Gastrocnemius medialis (tissue), 4 donors: ENCODE results near the gene HORMAD1. TPM values are rescaled to one million over a fixed set of nuclear protein-coding genes. Genes with fewer than 3 reads are reported as not detected.

ENCODE experiments used
- ATAC-seq, 2 donors: fragments of 150-250 bp; one replicate each; pipeline ENCODE4 v1.9.1; 2016
- DNase-seq, 2 donors: peaks; one replicate each; pipeline ENCODE4 v3.0.0-alpha.2; 2019
- H3K27ac ChIP-seq, 4 donors: fragments of 200-600 bp; sonication (generic); 1 replicate in 1 of 4; 2 replicates in 3 of 4; pipeline ENCODE4 v1.5.1; 2016 to 2018; ENCODE audit warnings: mild to moderate bottlenecking in 2 of 4, moderate library complexity in 1 of 4
- H3K27me3 ChIP-seq, 3 donors: fragments of 200-600 bp; sonication (generic) in 2 of 3; 1 replicate in 1 of 3; 2 replicates in 2 of 3; pipeline versions ENCODE4 v1.5.1 to v1.6.0; 2016 to 2019; ENCODE audit warnings: mild to moderate bottlenecking in 1 of 3, moderate library complexity in 1 of 3
- H3K36me3 ChIP-seq, 2 donors: fragments of 200-600 bp; sonication (generic) in 1 of 2; one replicate each; pipeline ENCODE4 v1.5.1; 2017 to 2018
- H3K4me1 ChIP-seq, 2 donors: fragments of 200-600 bp; sonication (generic) in 1 of 2; one replicate each; pipeline ENCODE4 v1.5.1; 2016 to 2017; ENCODE audit warnings: mild to moderate bottlenecking in 2 of 2
- H3K4me3 ChIP-seq, 4 donors: fragments of 200-600 bp; sonication (generic) in 3 of 4; 1 replicate in 1 of 4; 2 replicates in 3 of 4; pipeline ENCODE4 v1.5.1; 2016 to 2019; ENCODE audit warnings: mild to moderate bottlenecking in 2 of 4
- H3K9me3 ChIP-seq, 3 donors: fragments of 200-600 bp; sonication (generic) in 2 of 3; 1 replicate in 1 of 3; 2 replicates in 2 of 3; pipeline ENCODE4 v1.5.1; 2016 to 2019
- CTCF ChIP-seq, 5 experiments: fragments of 450-650 bp in 3 of 5; fragments of 200-600 bp in 2 of 5; sonication (generic) in 2 of 5; IDR thresholded peaks in 4 of 5; conservative IDR thresholded peaks in 1 of 5; 1 replicate in 4 of 5; 2 replicates in 1 of 5; pipeline ENCODE4 v1.5.1; 2016 to 2019; ENCODE audit warnings: antibody characterized with exemption in 5 of 5, mild to moderate bottlenecking in 3 of 5, moderate library complexity in 3 of 5
- POLR2A ChIP-seq, 2 donors: fragments of 450-650 bp; IDR thresholded peaks; one replicate each; pipeline ENCODE4 v1.6.1; 2017; ENCODE audit warnings: antibody characterized with exemption in 2 of 2, mild to moderate bottlenecking in 2 of 2, moderate library complexity in 2 of 2
- in situ Hi-C, 4 donors: fragments of 200-750 bp; cut with MboI; loops; one replicate each; pipeline versions ENCODE4 v1.15.0 to v1.8.0; 2017; ENCODE audit warnings: low sequenced_read_pairs in 4 of 4
- intact Hi-C: fragments of 100-400 bp; cut with DNase I; formaldehyde crosslinking; loops from one replicate; pipeline ENCODE4 v1.15.1; 2023; ENCODE audit warnings: low total_unique reads
- total RNA-seq, 4 donors: library from RNA; depleted of rRNA; stranded (reverse); fragments of >200 nt; gene quantifications; one replicate each; pipeline versions ENCODE4 v1.1.0 to v1.2.3, GENCODE V29; 2016

Gene HORMAD1
- total RNA-seq, 4 donors from 2014 or later, result 0.36 TPM; not detected in 3

- DNase-seq, result no peak
- TF ChIP-seq POLR2A (IDR thresholded peaks at IDR 0.05) (no peak), CTCF (IDR thresholded peaks at IDR 0.05 in 4 of 5, conservative IDR thresholded peaks at IDR 0.05 in 1 of 5) (no peak)
- Histone ChIP-seq H3K4me3 (no peak overlapping the region), H3K27ac (no peak overlapping the region), H3K36me3 (peaks cover 0 to 21% of the 10 kb centered on the region in 2 donors), H3K4me1 (peaks cover 0 to 2% of the 10 kb centered on the region in 2 donors), H3K27me3 (no peaks in the 10 kb centered on the region), H3K9me3 (no peaks in the 10 kb centered on the region)
- intact Hi-C loops (no loop called here), in situ Hi-C loops (no loop called here)
- ATAC-seq, result no peak
Observed at GRCh38 chr1:150683914-150684313, 36.8 kb downstream of the HORMAD1 start.

GRCh38 chr1:150678988-150679387 is 41.7 kb downstream of the HORMAD1 start:
- Histone ChIP-seq H3K27me3 (no peaks in the 10 kb centered on the region), H3K9me3 (no peaks in the 10 kb centered on the region), H3K36me3 (peaks cover 0 to 21% of the 10 kb centered on the region in 2 donors), H3K4me3 (no peak overlapping the region), H3K4me1 (no peaks in the 10 kb centered on the region), H3K27ac (no peak overlapping the region)
- no peak for ATAC-seq
- in situ Hi-C loops (no loop called here), intact Hi-C loops (no loop called here)
- DNase-seq, result no peak
- TF ChIP-seq POLR2A (IDR thresholded peaks at IDR 0.05), result no peak
- no peak for TF ChIP-seq CTCF (IDR thresholded peaks at IDR 0.05 in 4 of 5, conservative IDR thresholded peaks at IDR 0.05 in 1 of 5)

- in situ Hi-C loops, result no loop called here
- intact Hi-C loops, result no loop called here
- ATAC-seq (no peak), DNase-seq (no peak)
- Histone ChIP-seq H3K9me3 (no peaks in the 10 kb centered on the region), H3K27ac (no peak overlapping the region), H3K4me3 (no peak overlapping the region), H3K4me1 (no peaks in the 10 kb centered on the region), H3K27me3 (no peaks in the 10 kb centered on the region), H3K36me3 (peaks cover 0 to 4% of the 10 kb centered on the region in 2 donors)
- TF ChIP-seq POLR2A (IDR thresholded peaks at IDR 0.05) (no peak), CTCF (IDR thresholded peaks at IDR 0.05 in 4 of 5, conservative IDR thresholded peaks at IDR 0.05 in 1 of 5) (no peak)
Observed at GRCh38 chr1:150674881-150675280, 45.8 kb downstream of the HORMAD1 start.

GRCh38 chr1:150663321-150663720 is 57.4 kb downstream of the HORMAD1 start:
- Histone ChIP-seq H3K4me1 (peaks cover 5 to 6% of the 10 kb centered on the region in 2 donors), H3K36me3 (peaks cover 0 to 32% of the 10 kb centered on the region in 2 donors), H3K27ac (no peak overlapping the region), H3K27me3 (no peaks in the 10 kb centered on the region), H3K4me3 (no peak overlapping the region), H3K9me3 (no peaks in the 10 kb centered on the region)
- TF ChIP-seq POLR2A (IDR thresholded peaks at IDR 0.05), result no peak
- TF ChIP-seq CTCF (IDR thresholded peaks at IDR 0.05 in 4 of 5, conservative IDR thresholded peaks at IDR 0.05 in 1 of 5), result no peak
- DNase-seq (no peak), ATAC-seq (no peak)
- in situ Hi-C loops, result no loop called here
- intact Hi-C loops, result no loop called here

GRCh38 chr1:150662811-150663210 is 57.9 kb downstream of the HORMAD1 start:
- DNase-seq (no peak), ATAC-seq (no peak)
- no peak overlapping the region for H3K27ac ChIP-seq
- peaks cover 5 to 6% of the 10 kb centered on the region in 2 donors for H3K4me1 ChIP-seq
- intact Hi-C loops, result no loop called here
- no peak for TF ChIP-seq CTCF (IDR thresholded peaks at IDR 0.05 in 4 of 5, conservative IDR thresholded peaks at IDR 0.05 in 1 of 5)
- H3K4me3 ChIP-seq, result no peak overlapping the region
- H3K36me3 ChIP-seq, result peaks cover 0 to 33% of the 10 kb centered on the region in 2 donors
- H3K27me3 ChIP-seq, result no peaks in the 10 kb centered on the region
- no peaks in the 10 kb centered on the region for H3K9me3 ChIP-seq
- in situ Hi-C loops, result no loop called here
